PC-9 (cell line): ENCODE measurements around the gene PXDN.

Experiments
- CTCF ChIP-seq: fragments of 200-600 bp; sonication (generic); conservative IDR thresholded peaks from 2 replicates; pipeline ENCODE4 v1.6.1; 2017; ENCODE audit warnings: mixed run types, antibody characterized with exemption, mild to moderate bottlenecking, moderate library complexity
- EZH2 ChIP-seq: fragments of 200-600 bp; sonication (generic); IDR thresholded peaks from 2 replicates; pipeline ENCODE4 v1.8.0; 2017; ENCODE audit warnings: antibody characterized with exemption, low read depth

DNA sequence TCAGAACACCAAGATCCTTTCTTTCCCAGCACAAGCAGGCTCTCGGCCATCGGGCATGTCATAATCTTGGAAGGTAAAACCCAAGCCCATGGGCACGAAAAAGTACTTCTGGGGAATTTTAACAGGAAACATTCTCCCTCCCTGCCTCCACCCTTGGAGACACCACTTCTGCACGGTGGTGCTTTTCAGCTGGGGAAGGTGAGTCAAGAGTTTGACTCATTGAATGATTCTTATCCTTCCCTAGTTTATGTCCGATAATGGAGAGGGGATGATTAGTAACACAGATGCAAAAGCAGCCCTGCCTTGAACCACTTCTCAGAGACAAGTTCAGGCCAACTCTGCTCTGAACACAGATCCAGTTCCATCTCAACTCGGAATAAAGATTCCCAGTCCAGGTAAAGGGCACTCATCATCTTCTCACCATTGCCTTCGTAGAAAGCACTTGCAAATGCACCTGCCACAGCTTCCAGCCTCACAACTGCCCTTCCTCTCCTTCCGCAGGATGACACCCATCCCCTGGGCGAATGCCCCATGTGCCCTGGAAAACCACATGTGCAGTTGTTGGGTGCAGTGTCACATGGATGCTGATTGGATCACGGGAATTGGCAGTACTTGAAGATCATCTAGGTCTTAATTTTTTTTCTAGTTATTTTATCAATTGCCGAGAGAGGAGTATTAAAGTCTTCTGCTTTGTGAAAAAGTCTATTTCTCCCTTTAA is 136.2 kb downstream of the PXDN start:
- TF ChIP-seq CTCF (no peak), EZH2 (no peak)
